ENCODE data around the gene TMEM131.
"Not testable (repeated sequence)": the region's sequence is repeated elsewhere in the genome, so short reads cannot be mapped to it uniquely, and the experiment has no call there.

TMEM131 gene

GRCh38 chr2:97891611-97892010, 104.1 kb downstream of the TMEM131 start:
- Histone ChIP-seq H3K36me3 (peaks cover 12% of the 10 kb centered on the region), H3K27me3 (ENCODE audit: insufficient read depth, low read depth, severe bottlenecking) (no peaks in the 10 kb centered on the region), H3K27ac (no peak overlapping the region), H3K9me3 (ENCODE audit: severe bottlenecking) (no peaks in the 10 kb centered on the region), H3K4me3 (ENCODE audit: low read depth, low read length) (no peak overlapping the region)
- no peak for TF ChIP-seq CTCF (IDR thresholded peaks at IDR 0.05; ENCODE audit: low read depth, low read length)
- no peak for DNase-seq

GRCh38 chr2:97889156-97889555, 106.6 kb downstream of the TMEM131 start:
- Histone ChIP-seq H3K27me3 (ENCODE audit: insufficient read depth, low read depth, severe bottlenecking) (no peaks in the 10 kb centered on the region), H3K4me3 (ENCODE audit: low read depth, low read length) (no peak overlapping the region), H3K27ac (no peak overlapping the region), H3K9me3 (ENCODE audit: severe bottlenecking) (peaks cover 4% of the 10 kb centered on the region), H3K36me3 (peaks cover 23% of the 10 kb centered on the region)
- DNase-seq: no peak
- no peak for TF ChIP-seq CTCF (IDR thresholded peaks at IDR 0.05; ENCODE audit: low read depth, low read length)

- DNase-seq: no peak
- Histone ChIP-seq H3K36me3 (peaks cover 23% of the 10 kb centered on the region), H3K9me3 (ENCODE audit: severe bottlenecking) (peaks cover 4% of the 10 kb centered on the region), H3K27me3 (ENCODE audit: insufficient read depth, low read depth, severe bottlenecking) (no peaks in the 10 kb centered on the region), H3K4me3 (ENCODE audit: low read depth, low read length) (no peak overlapping the region), H3K27ac (no peak overlapping the region)
- TF ChIP-seq CTCF (IDR thresholded peaks at IDR 0.05; ENCODE audit: low read depth, low read length): no peak
Measured at GRCh38 chr2:97885841-97886240, 109.9 kb downstream of the TMEM131 start.

- no peak for TF ChIP-seq CTCF (IDR thresholded peaks at IDR 0.05; ENCODE audit: low read depth, low read length)
- Histone ChIP-seq H3K27ac (no peak overlapping the region), H3K36me3 (no peaks in the 10 kb centered on the region; the same call in 1 of the 2 replicates), H3K9me3 (ENCODE audit: severe bottlenecking) (no peaks in the 10 kb centered on the region), H3K4me3 (ENCODE audit: low read depth, low read length) (no peak overlapping the region), H3K27me3 (ENCODE audit: insufficient read depth, low read depth, severe bottlenecking) (no peaks in the 10 kb centered on the region)
- DNase-seq: no peak
Measured at GRCh38 chr2:97880334-97880733, 115.4 kb downstream of the TMEM131 start.

GRCh38 chr2:97878865-97879264, 116.9 kb downstream of the TMEM131 start:
- DNase-seq: no peak
- no peaks in the 10 kb centered on the region for H3K27me3 ChIP-seq (ENCODE audit: insufficient read depth, low read depth, severe bottlenecking)
- H3K9me3 ChIP-seq (ENCODE audit: severe bottlenecking): no peaks in the 10 kb centered on the region
- no peak for TF ChIP-seq CTCF (IDR thresholded peaks at IDR 0.05; ENCODE audit: low read depth, low read length)
- no peak overlapping the region for H3K27ac ChIP-seq
- no peak overlapping the region for H3K4me3 ChIP-seq (ENCODE audit: low read depth, low read length)
- H3K36me3 ChIP-seq: no peaks in the 10 kb centered on the region; the same call in 1 of the 2 replicates

GRCh38 chr2:97878317-97878716, 117.4 kb downstream of the TMEM131 start:
- not testable (repeated sequence) for H3K27ac ChIP-seq; H3K27me3 ChIP-seq (ENCODE audit: insufficient read depth, low read depth, severe bottlenecking); H3K9me3 ChIP-seq (ENCODE audit: severe bottlenecking)

More at GRCh38 chr2:97878317-97878716, 117.4 kb downstream of the TMEM131 start:
- not testable (repeated sequence) for H3K4me3 ChIP-seq (ENCODE audit: low read depth, low read length); DNase-seq; H3K36me3 ChIP-seq
